Osteoblast (primary cell): ENCODE data around the gene ERH. TPM values are rescaled to one million over a fixed set of nuclear protein-coding genes. Genes with fewer than 3 reads are reported as not detected.

Source experiments
- DNase-seq: peaks from one replicate; pipeline ENCODE4 v3.0.0; 2011; ENCODE audit warnings: low spot score, mixed read lengths; ENCODE audit not compliant: insufficient read length; ENCODE audit errors: missing footprints
- H2AFZ ChIP-seq: 2 replicates; pipeline ENCODE4 v1.6.0; 2011; ENCODE audit warnings: mild to moderate bottlenecking, low read length
- H3K27ac ChIP-seq: 2 replicates; pipeline ENCODE4 v1.5.1; 2011; ENCODE audit warnings: mild to moderate bottlenecking, low read depth, low read length, moderate library complexity
- H3K27me3 ChIP-seq: 2 replicates; pipeline ENCODE4 v1.6.0; 2012; ENCODE audit warnings: mild to moderate bottlenecking, control low read depth, inconsistent platforms, low read length, moderate library complexity; ENCODE audit not compliant: insufficient read depth
- H3K36me3 ChIP-seq: 2 replicates; pipeline ENCODE4 v1.5.1; 2011; ENCODE audit warnings: mild to moderate bottlenecking, low read length, control low read depth, moderate library complexity; ENCODE audit not compliant: insufficient read depth
- H3K4me1 ChIP-seq: 2 replicates; pipeline ENCODE4 v1.5.1; 2011; ENCODE audit warnings: mild to moderate bottlenecking, low read length, control low read depth, moderate library complexity; ENCODE audit not compliant: insufficient read depth
- H3K4me2 ChIP-seq: 2 replicates; pipeline ENCODE4 v1.6.0; 2011; ENCODE audit warnings: mild to moderate bottlenecking, low read length; ENCODE audit not compliant: insufficient read depth
- H3K4me3 ChIP-seq: fragments of 200-600 bp; sonication (generic); 3 replicates; pipeline ENCODE4 v1.5.1; 2012; ENCODE audit warnings: mild to moderate bottlenecking, low read length, inconsistent platforms; ENCODE audit not compliant: insufficient read depth
- H3K79me2 ChIP-seq: 2 replicates; pipeline ENCODE4 v1.6.0; 2012; ENCODE audit warnings: mild to moderate bottlenecking, low read length, control low read depth, inconsistent platforms; ENCODE audit not compliant: insufficient read depth
- H3K9me3 ChIP-seq: 2 replicates; pipeline ENCODE4 v1.5.1; 2011; ENCODE audit warnings: low read depth, low read length, control low read depth
- H4K20me1 ChIP-seq: 2 replicates; pipeline ENCODE4 v1.6.0; 2012; ENCODE audit warnings: mild to moderate bottlenecking, low read length, control low read depth; ENCODE audit not compliant: insufficient read depth
- CTCF ChIP-seq: IDR thresholded peaks from 2 replicates; pipeline ENCODE4 v1.5.1; 2011; ENCODE audit warnings: mild to moderate bottlenecking, low read depth, low read length, moderate library complexity; ENCODE audit errors: extremely low read depth
- total RNA-seq: library from RNA; depleted of rRNA; stranded (reverse); fragments of >200 nt; gene quantifications from 2 replicates; pipeline ENCODE4 v1.2.3, GENCODE V29; 2012

Gene ERH
- total RNA-seq, 1 donor, result 75.3 TPM

DNA sequence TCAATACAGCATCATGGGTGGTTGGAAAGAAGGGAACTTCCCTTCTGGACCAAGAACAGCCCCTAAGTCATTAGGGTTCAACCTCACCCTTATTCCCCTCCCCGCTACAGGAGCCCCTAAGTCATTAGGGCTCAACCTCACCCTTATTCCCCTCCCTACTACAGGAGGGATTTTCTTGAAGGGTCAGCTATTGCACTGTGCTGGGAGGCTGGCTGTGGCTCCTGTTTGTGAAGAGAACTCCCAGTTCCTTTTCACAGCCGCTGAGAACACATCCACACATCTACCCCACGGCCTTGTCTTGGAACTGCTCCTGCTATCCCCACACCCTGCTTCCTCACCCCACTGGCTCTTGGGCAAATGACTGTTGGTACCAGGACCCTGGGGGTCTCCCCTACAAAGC is 44.9 kb downstream of the ERH start:
- H2AFZ ChIP-seq, result no peak overlapping the region
- H3K36me3 ChIP-seq, result no peaks in the 10 kb centered on the region
- H3K27me3 ChIP-seq, result peaks cover 2% of the 10 kb centered on the region
- H3K9me3 ChIP-seq, result no peaks in the 10 kb centered on the region
- no peaks in the 10 kb centered on the region for H4K20me1 ChIP-seq
- H3K4me2 ChIP-seq, result no peak overlapping the region
- H3K27ac ChIP-seq, result no peak overlapping the region
- H3K4me3 ChIP-seq, result no peak overlapping the region
- peak; percentile 15 for DNase-seq
- no peak for TF ChIP-seq CTCF
- H3K4me1 ChIP-seq, result peaks cover 10% of the 10 kb centered on the region
- no peaks in the 10 kb centered on the region for H3K79me2 ChIP-seq

DNA sequence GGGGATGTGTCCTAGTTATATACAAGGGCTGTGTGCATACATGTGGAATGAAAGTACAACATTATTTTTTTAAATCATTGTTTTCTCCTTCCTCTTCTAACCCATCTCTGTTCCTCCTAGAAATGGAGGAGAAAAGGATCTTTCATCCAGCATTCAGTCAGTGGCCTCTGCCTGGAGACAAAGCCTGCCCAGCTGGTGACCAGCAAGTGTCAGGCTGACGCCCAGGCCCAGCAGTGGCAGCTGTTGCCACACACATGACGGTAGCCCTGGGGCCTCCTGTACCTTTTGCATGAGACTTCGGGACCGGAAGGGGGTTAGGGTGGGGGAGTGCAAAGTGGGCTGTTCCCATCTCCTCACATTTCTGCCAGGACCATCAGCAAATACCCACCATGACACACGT is 46.2 kb downstream of the ERH start:
- DNase-seq, result peak; percentile 65
- no peaks in the 10 kb centered on the region for H3K79me2 ChIP-seq

GRCh38 chr14:69351385-69351784 is 46.7 kb downstream of the ERH start:
- no peaks in the 10 kb centered on the region for H3K79me2 ChIP-seq
- H3K27ac ChIP-seq, result no peak overlapping the region
- H3K36me3 ChIP-seq, result no peaks in the 10 kb centered on the region
- no peaks in the 10 kb centered on the region for H3K27me3 ChIP-seq
- no peaks in the 10 kb centered on the region for H4K20me1 ChIP-seq
- no peak overlapping the region for H3K4me2 ChIP-seq
- no peaks in the 10 kb centered on the region for H3K9me3 ChIP-seq
- DNase-seq, result peak; percentile 32
- H2AFZ ChIP-seq, result no peak overlapping the region
- no peak overlapping the region for H3K4me3 ChIP-seq
- no peak for TF ChIP-seq CTCF
- peaks cover 10% of the 10 kb centered on the region for H3K4me1 ChIP-seq

More for the DNA sequence above, 46.2 kb downstream of the ERH start:
- Histone ChIP-seq H3K4me3 (no peak overlapping the region), H3K27me3 (no peaks in the 10 kb centered on the region), H3K27ac (no peak overlapping the region), H3K9me3 (no peaks in the 10 kb centered on the region), H3K36me3 (no peaks in the 10 kb centered on the region), H3K4me2 (no peak overlapping the region), H3K4me1 (peaks cover 10% of the 10 kb centered on the region), H4K20me1 (no peaks in the 10 kb centered on the region), H2AFZ (no peak overlapping the region)
- TF ChIP-seq CTCF, result no peak

- Histone ChIP-seq H3K79me2 (no peaks in the 10 kb centered on the region), H3K27ac (no peak overlapping the region), H4K20me1 (no peaks in the 10 kb centered on the region), H3K4me1 (peaks cover 6% of the 10 kb centered on the region), H2AFZ (no peak overlapping the region), H3K27me3 (no peaks in the 10 kb centered on the region), H3K9me3 (no peaks in the 10 kb centered on the region), H3K4me3 (no peak overlapping the region), H3K36me3 (no peaks in the 10 kb centered on the region), H3K4me2 (no peak overlapping the region)
- no peak for DNase-seq
- TF ChIP-seq CTCF, result no peak
Measured at GRCh38 chr14:69350892-69351291, 47.2 kb downstream of the ERH start.
